Caki2 (cell line): ENCODE measurements around the gene CLEC19A. TPM values are rescaled to one million over a fixed set of nuclear protein-coding genes. Genes with fewer than 3 reads are reported as not detected.

Experiments
- DNase-seq: peaks from one replicate; pipeline ENCODE4 v3.0.0-alpha.2; 2015; ENCODE audit warnings: low read depth
- in situ Hi-C: cut with HindIII; loops from 2 replicates; pipeline ENCODE4 v1.10.0; 2016; ENCODE audit warnings: low sequenced_read_pairs, low pct_unique_long_range_greater_than_20kb, mixed read lengths
- total RNA-seq: library from RNA; depleted of rRNA; stranded (reverse); fragments of >200 nt; shearing (Covaris generic); gene quantifications from 2 replicates; pipeline ENCODE4 v1.2.3, GENCODE V29; 2014; ENCODE audit warnings: low replicate concordance; rRNA removed

Gene CLEC19A
- total RNA-seq, 1 experiment from 2014 or later, result not detected

DNA sequence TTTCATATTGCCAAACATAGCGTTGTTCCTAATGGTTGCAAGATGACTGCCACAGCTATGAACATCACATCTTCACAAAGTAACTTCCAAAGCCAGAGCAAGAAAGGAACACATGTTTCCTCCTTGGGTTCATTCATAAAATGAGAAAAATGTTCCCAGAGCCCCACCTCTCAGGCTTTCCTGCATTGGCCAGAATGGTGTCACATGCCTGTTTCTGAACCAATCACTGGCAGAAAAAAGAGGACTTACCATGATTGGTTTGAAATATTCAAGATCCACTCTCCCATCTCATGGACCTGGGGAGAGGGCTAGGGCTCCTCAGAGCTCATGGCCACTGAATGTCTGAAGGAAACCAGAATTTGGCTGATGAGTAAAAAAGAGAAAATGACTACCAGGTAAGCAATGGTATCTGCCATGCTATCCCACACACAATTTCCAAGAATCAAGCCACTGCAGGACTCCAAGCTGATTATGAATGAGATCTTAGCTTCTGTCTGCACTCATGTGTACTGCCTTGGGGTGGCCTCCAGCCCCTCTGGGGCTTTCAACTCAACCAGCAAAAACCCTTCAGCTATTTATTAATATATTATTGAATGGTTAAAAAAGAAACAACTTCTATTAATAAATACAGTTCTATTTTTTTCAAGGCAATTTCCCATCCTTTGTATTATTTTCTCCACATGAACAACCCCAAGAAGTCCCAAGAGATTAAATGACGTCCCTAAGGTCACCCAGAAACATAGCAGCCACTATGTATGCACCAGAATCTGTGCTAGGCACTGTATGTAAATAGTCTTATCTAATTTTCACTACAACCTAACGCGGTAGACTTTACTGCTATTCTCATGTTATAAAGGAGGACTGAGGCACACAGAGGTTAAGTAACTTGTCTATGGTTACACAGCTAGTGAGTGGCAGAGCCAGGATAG, 70.8 kb downstream of the CLEC19A start:
- DNase-seq, result no peak
- in situ Hi-C loops, result no loop called here

DNA sequence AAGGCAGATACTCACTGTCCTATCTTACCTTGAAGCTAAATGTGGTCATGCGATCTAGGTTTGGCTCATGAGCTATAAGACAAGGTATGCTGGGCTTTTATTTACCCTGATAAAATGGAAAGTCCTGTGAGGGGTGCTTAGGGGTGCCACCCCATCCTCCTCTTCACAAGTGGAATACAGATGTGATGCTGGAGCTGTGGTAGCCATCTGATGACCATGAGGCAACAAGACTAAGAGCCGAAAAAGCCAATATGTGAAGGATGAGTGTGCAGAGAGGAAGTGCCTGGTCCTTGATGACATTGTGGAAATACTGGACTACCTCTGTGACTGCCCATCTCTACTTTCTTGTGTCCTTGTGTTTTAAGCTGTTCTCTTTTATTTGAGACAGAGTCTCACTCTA, 74.0 kb downstream of the CLEC19A start:
- in situ Hi-C loops, result no loop called here
- no peak for DNase-seq

Other genes with a start within 250 kb of the CLEC19A start
- 35.6 and 49.5 TPM in 2 replicates for gene COQ7, start 218.1 kb upstream of the CLEC19A start, total RNA-seq
- 19.7 and 29.0 TPM in 2 replicates for gene ITPRIPL2, start 171.8 kb upstream of the CLEC19A start, total RNA-seq
- gene SYT17, start 117.5 kb upstream of the CLEC19A start, total RNA-seq, result 9.9 and 15.1 TPM in 2 replicates
- gene TMC5, start 132.2 kb downstream of the CLEC19A start, total RNA-seq, result 0.10 and 4.7 TPM in 2 replicates
- 85.5 and 97.7 TPM in 2 replicates for gene GDE1, start 236.4 kb downstream of the CLEC19A start, total RNA-seq
- 8.6 and 10.1 TPM in 2 replicates for gene CCP110, start 238.2 kb downstream of the CLEC19A start, total RNA-seq